Esophagus muscularis mucosa (tissue), 4 donors: ENCODE measurements around the gene STX8. TPM values are rescaled to one million over a fixed set of nuclear protein-coding genes. Genes with fewer than 3 reads are reported as not detected.

Experiments used
- DNase-seq: peaks from one replicate; pipeline ENCODE4 v3.0.0-alpha.2; 2017; ENCODE audit errors: extremely low spot score
- H3K27ac ChIP-seq, 4 donors: fragments of 200-600 bp; sonication (generic); replicated peaks in 1 of 4; 1 replicate in 3 of 4; 2 replicates in 1 of 4; pipeline ENCODE4 v1.5.1; 2016 to 2019; ENCODE audit warnings: mild to moderate bottlenecking in 1 of 4
- H3K27me3 ChIP-seq, 4 donors: fragments of 200-600 bp; sonication (generic); one replicate each; pipeline versions ENCODE4 v1.5.1 to v1.6.0; 2016 to 2019
- H3K36me3 ChIP-seq, 4 donors: fragments of 200-600 bp; sonication (generic); one replicate each; pipeline ENCODE4 v1.5.1; 2016 to 2019
- H3K4me1 ChIP-seq, 4 donors: fragments of 200-600 bp; sonication (generic); one replicate each; pipeline ENCODE4 v1.5.1; 2016 to 2019
- H3K4me3 ChIP-seq, 4 donors: fragments of 200-600 bp; sonication (generic); 1 replicate in 2 of 4; 2 replicates in 2 of 4; pipeline ENCODE4 v1.5.1; 2016 to 2019; ENCODE audit warnings: mild to moderate bottlenecking in 4 of 4, moderate library complexity in 1 of 4
- H3K9me3 ChIP-seq, 4 donors: fragments of 200-600 bp; sonication (generic); 1 replicate in 3 of 4; 2 replicates in 1 of 4; pipeline ENCODE4 v1.5.1; 2016 to 2019
- CTCF ChIP-seq, 3 experiments: fragments of 200-600 bp in 2 of 3; fragments of 450-650 bp in 1 of 3; sonication (generic) in 2 of 3; IDR thresholded peaks; one replicate each; pipeline ENCODE4 v1.5.1; 2017 to 2019; ENCODE audit warnings: antibody characterized with exemption in 3 of 3, mild to moderate bottlenecking in 2 of 3, moderate library complexity in 1 of 3
- EP300 ChIP-seq: sonication (generic); formaldehyde crosslinking; IDR thresholded peaks from one replicate; pipeline ENCODE4 v1.6.1; 2017; ENCODE audit warnings: antibody characterized with exemption
- POLR2A ChIP-seq: fragments of 450-650 bp; IDR thresholded peaks from one replicate; pipeline ENCODE4 v1.6.1; 2017; ENCODE audit warnings: antibody characterized with exemption, moderate library complexity, mild to moderate bottlenecking, low read depth
- POLR2AphosphoS5 ChIP-seq, 2 donors: sonication (generic); formaldehyde crosslinking; IDR thresholded peaks; one replicate each; pipeline ENCODE4 v1.6.1; 2017; ENCODE audit warnings: antibody characterized with exemption in 2 of 2
- WGBS: methylation state at CpG from one replicate; pipeline ENCODE4 v1.1.5; 2018; 5-methylcytosine and 5-hydroxymethylcytosine counted together
- intact Hi-C: fragments of 100-400 bp; cut with DNase I; formaldehyde crosslinking; loops from one replicate; pipeline ENCODE4 v1.15.1; 2023
- total RNA-seq, 4 donors: library from RNA; depleted of rRNA; stranded (reverse); fragments of >200 nt; gene quantifications; one replicate each; pipeline versions ENCODE4 v1.1.0 to v1.2.1, GENCODE V29; 2016

The STX8 gene
- total RNA-seq, 4 donors from 2014 or later, result 83.9 to 104 (median 94.5) TPM

- peak overlapping the region in 3 of 4 donors; percentile 74 to 83 (median 83) for H3K27ac ChIP-seq
- H3K9me3 ChIP-seq, result no peaks in the 10 kb centered on the region
- no peak for DNase-seq
- H3K36me3 ChIP-seq, result peaks cover 0 to 17% (median 6%) of the 10 kb centered on the region in 4 donors
- 79% methylated on average over 15 of the region's 25 CpGs for WGBS
- H3K4me1 ChIP-seq, result peaks cover 5 to 75% (median 60%) of the 10 kb centered on the region in 4 donors
- no peak overlapping the region for H3K4me3 ChIP-seq
- TF ChIP-seq POLR2AphosphoS5 (IDR thresholded peaks at IDR 0.05) (no peak), EP300 (no peak), CTCF (IDR thresholded peaks at IDR 0.05) (no peak), POLR2A (no peak)
- intact Hi-C loops, result no loop called here
- H3K27me3 ChIP-seq, result no peaks in the 10 kb centered on the region
Observed at GRCh38 chr17:9221147-9221921, 354.3 kb downstream of the STX8 start.

- intact Hi-C loops, result no loop called here
- H3K27ac ChIP-seq, result peak overlapping the region; percentile 34 to 83 (median 78)
- no peak for DNase-seq
- H3K4me1 ChIP-seq, result peaks cover 5 to 69% (median 56%) of the 10 kb centered on the region in 4 donors
- no peaks in the 10 kb centered on the region for H3K27me3 ChIP-seq
- H3K9me3 ChIP-seq, result peaks cover 0 to 7% (median 3%) of the 10 kb centered on the region in 4 donors
- 94% methylated on average over 22 of the region's 23 CpGs for WGBS
- TF ChIP-seq CTCF (IDR thresholded peaks at IDR 0.05) (no peak), POLR2A (no peak), EP300 (no peak), POLR2AphosphoS5 (IDR thresholded peaks at IDR 0.05) (no peak)
- no peak overlapping the region for H3K4me3 ChIP-seq
- peaks cover 0 to 17% (median 6%) of the 10 kb centered on the region in 4 donors for H3K36me3 ChIP-seq
Observed at GRCh38 chr17:9220398-9221146, 355.0 kb downstream of the STX8 start.

- peaks cover 0 to 13% (median 5%) of the 10 kb centered on the region in 4 donors for H3K9me3 ChIP-seq
- no peak for TF ChIP-seq CTCF (IDR thresholded peaks at IDR 0.05)
- TF ChIP-seq EP300, result no peak
- no peak for TF ChIP-seq POLR2AphosphoS5 (IDR thresholded peaks at IDR 0.05)
- no peak for TF ChIP-seq POLR2A
- 96% methylated on average over 13 of the region's 13 CpGs for WGBS
- H3K4me3 ChIP-seq, result no peak overlapping the region
- intact Hi-C loops, result no loop called here
- peaks cover 5 to 62% (median 49%) of the 10 kb centered on the region in 4 donors for H3K4me1 ChIP-seq
- H3K27me3 ChIP-seq, result no peaks in the 10 kb centered on the region
- H3K27ac ChIP-seq, result peak overlapping the region; percentile 34 to 83 (median 78)
- no peak for DNase-seq
- peaks cover 0 to 17% (median 6%) of the 10 kb centered on the region in 4 donors for H3K36me3 ChIP-seq
Observed at GRCh38 chr17:9219631-9220397, 355.8 kb downstream of the STX8 start.

GRCh38 chr17:9218911-9219310 is 356.7 kb downstream of the STX8 start:
- Histone ChIP-seq H3K4me3 (no peak overlapping the region), H3K36me3 (peaks cover 0 to 17% (median 6%) of the 10 kb centered on the region in 4 donors), H3K9me3 (peaks cover 0 to 13% (median 5%) of the 10 kb centered on the region in 4 donors), H3K4me1 (peaks cover 5 to 55% (median 45%) of the 10 kb centered on the region in 4 donors), H3K27ac (peak overlapping the region; percentile 32 to 83 (median 78)), H3K27me3 (no peaks in the 10 kb centered on the region)
- WGBS, result 95% methylated on average over 14 of the region's 15 CpGs
- DNase-seq, result no peak
- TF ChIP-seq CTCF (IDR thresholded peaks at IDR 0.05) (no peak), POLR2A (no peak), POLR2AphosphoS5 (IDR thresholded peaks at IDR 0.05) (no peak), EP300 (no peak)
- intact Hi-C loops, result no loop called here
